Loucy (cell line): Measurements from ENCODE around the gene PIK3R1.

Source experiments
- EZH2phosphoT487 ChIP-seq: fragments of 200-600 bp; IDR thresholded peaks from 2 replicates; pipeline ENCODE4 v1.6.1; 2018; ENCODE audit warnings: antibody characterized with exemption, mild to moderate bottlenecking, moderate library complexity, borderline replicate concordance
- TF ChIP-seq, protein P1 (sequence below): fragments of 200-600 bp; sonication (generic); conservative IDR thresholded peaks from 2 replicates; pipeline ENCODE4 v1.5.1; 2014; ENCODE audit warnings: mild to moderate bottlenecking, antibody characterized with exemption, low read length

DNA sequence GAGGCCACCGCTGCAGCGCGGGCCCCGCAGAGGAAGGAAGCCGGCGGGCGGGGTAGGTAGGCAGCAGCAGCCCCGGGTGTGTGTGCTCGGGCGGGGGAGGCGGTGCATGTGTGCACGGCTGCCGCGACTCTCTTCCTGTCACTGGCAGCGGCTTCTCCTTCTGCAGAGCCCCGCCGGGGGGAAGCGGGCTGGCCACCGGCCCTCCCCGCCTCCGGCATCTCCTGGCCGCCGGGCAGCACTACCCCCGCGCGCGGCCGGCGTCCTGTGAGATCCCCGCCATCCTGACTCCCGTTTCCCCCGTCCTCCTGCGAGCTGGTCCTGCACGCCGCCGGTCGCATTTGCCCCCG lies 315 bp downstream of the PIK3R1 start:
- TF ChIP-seq, protein P1, sequence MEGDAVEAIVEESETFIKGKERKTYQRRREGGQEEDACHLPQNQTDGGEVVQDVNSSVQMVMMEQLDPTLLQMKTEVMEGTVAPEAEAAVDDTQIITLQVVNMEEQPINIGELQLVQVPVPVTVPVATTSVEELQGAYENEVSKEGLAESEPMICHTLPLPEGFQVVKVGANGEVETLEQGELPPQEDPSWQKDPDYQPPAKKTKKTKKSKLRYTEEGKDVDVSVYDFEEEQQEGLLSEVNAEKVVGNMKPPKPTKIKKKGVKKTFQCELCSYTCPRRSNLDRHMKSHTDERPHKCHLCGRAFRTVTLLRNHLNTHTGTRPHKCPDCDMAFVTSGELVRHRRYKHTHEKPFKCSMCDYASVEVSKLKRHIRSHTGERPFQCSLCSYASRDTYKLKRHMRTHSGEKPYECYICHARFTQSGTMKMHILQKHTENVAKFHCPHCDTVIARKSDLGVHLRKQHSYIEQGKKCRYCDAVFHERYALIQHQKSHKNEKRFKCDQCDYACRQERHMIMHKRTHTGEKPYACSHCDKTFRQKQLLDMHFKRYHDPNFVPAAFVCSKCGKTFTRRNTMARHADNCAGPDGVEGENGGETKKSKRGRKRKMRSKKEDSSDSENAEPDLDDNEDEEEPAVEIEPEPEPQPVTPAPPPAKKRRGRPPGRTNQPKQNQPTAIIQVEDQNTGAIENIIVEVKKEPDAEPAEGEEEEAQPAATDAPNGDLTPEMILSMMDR = no peak
- TF ChIP-seq EZH2phosphoT487 = no peak
